Activated naive CD4-positive, alpha-beta T cell treated with Interleukin-2 at 50 U/mL for 16 hours (primary cell): ENCODE measurements around the gene PTPRD.
"Not testable (repeated sequence)": the region's sequence is repeated elsewhere in the genome, so short reads cannot be mapped to it uniquely, and the experiment has no call there.

ENCODE experiments used
- DNase-seq: peaks from one replicate; pipeline ENCODE4 v3.0.0-alpha.2; 2020

The PTPRD gene

GRCh38 chr9:9426454-9426853, 1186.3 kb downstream of the PTPRD start:
- not testable (repeated sequence) for DNase-seq

- no peak for DNase-seq
These were observed 1200.6 kb downstream of the PTPRD start for GRCh38 chr9:9412241-9412640.

- no peak for DNase-seq
These were observed 1202.1 kb downstream of the PTPRD start for GRCh38 chr9:9410736-9411135.

GRCh38 chr9:9399982-9400381, 1212.8 kb downstream of the PTPRD start:
- no peak for DNase-seq

GRCh38 chr9:9396518-9396917, 1216.3 kb downstream of the PTPRD start:
- no peak for DNase-seq

- no peak for DNase-seq
These were observed 1217.3 kb downstream of the PTPRD start for GRCh38 chr9:9395539-9395938.

GRCh38 chr9:9392755-9393154, 1220.0 kb downstream of the PTPRD start:
- DNase-seq = no peak

- no peak for DNase-seq
These were observed 1222.9 kb downstream of the PTPRD start for GRCh38 chr9:9389904-9390303.

GRCh38 chr9:9387511-9388115, 1225.2 kb downstream of the PTPRD start:
- no peak for DNase-seq

GRCh38 chr9:9362332-9362731, 1250.5 kb downstream of the PTPRD start:
- DNase-seq = no peak

- no peak for DNase-seq
These were observed 1259.8 kb downstream of the PTPRD start for GRCh38 chr9:9352877-9353481.

GRCh38 chr9:9341203-9341602, 1271.6 kb downstream of the PTPRD start:
- DNase-seq = no peak

GRCh38 chr9:9337129-9337528, 1275.7 kb downstream of the PTPRD start:
- DNase-seq = no peak

- DNase-seq = no peak
These were observed 1286.1 kb downstream of the PTPRD start for GRCh38 chr9:9326749-9327148.

- DNase-seq = no peak
These were observed 1293.8 kb downstream of the PTPRD start for GRCh38 chr9:9319007-9319406.

- DNase-seq = not testable (repeated sequence)
These were observed 1302.1 kb downstream of the PTPRD start for GRCh38 chr9:9310743-9311142.

- no peak for DNase-seq
These were observed 1307.2 kb downstream of the PTPRD start for GRCh38 chr9:9305600-9305999.

- DNase-seq = no peak
These were observed 1313.7 kb downstream of the PTPRD start for GRCh38 chr9:9299134-9299533.

GRCh38 chr9:9286001-9286400, 1326.8 kb downstream of the PTPRD start:
- DNase-seq = no peak

- DNase-seq = no peak
These were observed 1328.6 kb downstream of the PTPRD start for GRCh38 chr9:9284201-9284600.

GRCh38 chr9:9283159-9283986, 1329.4 kb downstream of the PTPRD start:
- DNase-seq = no peak

GRCh38 chr9:9275601-9276000, 1337.2 kb downstream of the PTPRD start:
- DNase-seq = no peak

GRCh38 chr9:9257999-9258498, 1354.8 kb downstream of the PTPRD start:
- DNase-seq = no peak

- no peak for DNase-seq
These were observed 1366.1 kb downstream of the PTPRD start for GRCh38 chr9:9246726-9247125.
